Karpas-422 (cell line): ENCODE data around the gene IGSF10. TPM values are rescaled to one million over a fixed set of nuclear protein-coding genes. Genes with fewer than 3 reads are reported as not detected.
A peak's percentile ranks its signal among the peaks of the same experiment; 100 is the strongest.

ENCODE experiments used
- DNase-seq: peaks from one replicate; pipeline ENCODE4 v3.0.0-alpha.2; 2015
- H2AFZ ChIP-seq: fragments of 200-600 bp; sonication (generic); 2 replicates; pipeline ENCODE4 v1.6.1; 2014; ENCODE audit warnings: antibody characterized with exemption, low read length, mixed read lengths
- H3K27ac ChIP-seq: fragments of 200-600 bp; sonication (generic); 2 replicates; pipeline ENCODE4 v1.5.1; 2014; ENCODE audit warnings: mild to moderate bottlenecking, low read length, moderate library complexity
- H3K27me3 ChIP-seq: fragments of 200-600 bp; sonication (generic); 2 replicates; pipeline ENCODE4 v1.6.1; 2014; ENCODE audit warnings: low read length, mixed read lengths
- H3K36me3 ChIP-seq: fragments of 200-600 bp; sonication (generic); 2 replicates; pipeline ENCODE4 v1.6.1; 2014; ENCODE audit warnings: low read length, mixed read lengths; ENCODE audit not compliant: insufficient read depth
- H3K4me1 ChIP-seq: fragments of 200-600 bp; sonication (generic); 2 replicates; pipeline ENCODE4 v1.6.1; 2014; ENCODE audit warnings: mild to moderate bottlenecking, low read length, mixed read lengths
- H3K4me2 ChIP-seq: fragments of 200-600 bp; sonication (generic); 2 replicates; pipeline ENCODE4 v1.6.1; 2014; ENCODE audit warnings: low read length, low read depth, mild to moderate bottlenecking; ENCODE audit not compliant: poor library complexity, severe bottlenecking
- H3K4me3 ChIP-seq: fragments of 200-600 bp; sonication (generic); 2 replicates; pipeline ENCODE4 v1.5.1; 2014; ENCODE audit warnings: mild to moderate bottlenecking, antibody characterized with exemption, low read length, mixed read lengths
- H3K79me2 ChIP-seq: fragments of 200-600 bp; sonication (generic); 2 replicates; pipeline ENCODE4 v1.6.1; 2014; ENCODE audit warnings: mild to moderate bottlenecking, low read length, mixed read lengths
- H3K9ac ChIP-seq: fragments of 200-600 bp; sonication (generic); 2 replicates; pipeline ENCODE4 v1.6.0; 2014; ENCODE audit warnings: low read length
- H3K9me2 ChIP-seq: fragments of 200-600 bp; sonication (generic), shearing (Covaris generic); replicated peaks from 2 replicates; pipeline ENCODE4 v1.6.0; 2014; ENCODE audit warnings: mild to moderate bottlenecking, low read length, moderate library complexity; ENCODE audit not compliant: insufficient read depth
- H3K9me3 ChIP-seq: fragments of 300-700, 200-600 bp; sonication (generic); 2 replicates; pipeline ENCODE4 v1.6.1; 2014; ENCODE audit warnings: low read length, mixed read lengths
- H4K20me1 ChIP-seq: fragments of 200-600 bp; sonication (generic); 2 replicates; pipeline ENCODE4 v1.6.1; 2014; ENCODE audit warnings: mild to moderate bottlenecking, antibody characterized with exemption, low read length, low read depth; ENCODE audit not compliant: insufficient read depth
- total RNA-seq: library from RNA; depleted of rRNA; stranded (reverse); fragments of >200 nt; shearing (Covaris generic); gene quantifications from 2 replicates; pipeline ENCODE4 v1.2.3, GENCODE V29; 2014; ENCODE audit warnings: low replicate concordance

Gene IGSF10
- total RNA-seq, 1 experiment from 2014 or later = 0.07 TPM

DNA sequence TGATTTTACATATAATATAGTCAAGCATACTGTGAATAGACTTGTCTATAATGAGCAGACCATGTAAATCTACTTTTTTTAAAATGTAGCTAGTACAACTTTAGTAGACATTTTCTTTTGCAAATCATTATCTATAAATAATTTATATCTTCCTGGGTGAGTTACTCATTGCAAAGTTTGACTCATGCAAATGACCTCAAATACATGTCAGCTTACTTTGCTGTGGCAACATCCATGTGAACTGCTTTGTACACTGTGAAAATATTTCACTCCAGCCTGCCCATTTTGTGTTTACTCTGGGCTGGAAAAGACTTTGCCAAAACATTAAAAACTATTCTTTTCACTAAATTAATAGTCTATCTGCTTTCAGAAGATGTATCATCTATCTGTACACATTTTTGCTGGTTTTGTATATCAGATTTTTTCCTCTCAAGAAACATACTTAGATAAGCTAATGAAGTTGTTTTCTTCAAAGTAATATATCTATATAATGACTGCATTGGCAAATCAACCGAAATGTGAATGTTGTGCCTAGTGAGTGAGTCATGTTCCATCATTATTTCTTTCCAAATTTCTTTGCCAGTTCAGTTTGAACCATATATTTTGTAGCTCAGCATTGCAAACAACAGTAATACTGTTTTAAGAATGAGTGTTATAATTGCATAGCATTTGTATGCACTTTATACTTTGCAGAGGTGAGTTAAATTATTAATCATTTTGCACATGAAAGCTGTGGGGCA is 26.5 kb downstream of the IGSF10 start:
- peak overlapping the region; percentile 46 for H3K4me3 ChIP-seq
- H3K27ac ChIP-seq = peak overlapping the region; percentile 93
- no peaks in the 10 kb centered on the region for H3K9me2 ChIP-seq
- H3K36me3 ChIP-seq = no peaks in the 10 kb centered on the region
- H3K4me2 ChIP-seq = peak overlapping the region; percentile 80
- peak; percentile 91 for DNase-seq
- H2AFZ ChIP-seq = no peak overlapping the region
- H3K27me3 ChIP-seq = no peaks in the 10 kb centered on the region
- H3K9ac ChIP-seq = peak overlapping the region; percentile 52
- no peaks in the 10 kb centered on the region for H3K79me2 ChIP-seq
- H3K4me1 ChIP-seq = peaks cover 87% of the 10 kb centered on the region
- H3K9me3 ChIP-seq = no peaks in the 10 kb centered on the region
- no peaks in the 10 kb centered on the region for H4K20me1 ChIP-seq

- H3K79me2 ChIP-seq = no peaks in the 10 kb centered on the region
- peak overlapping the region; percentile 80 for H3K4me2 ChIP-seq
- H3K9me3 ChIP-seq = no peaks in the 10 kb centered on the region
- peak overlapping the region; percentile 8; the same call in 1 of the 2 replicates for H2AFZ ChIP-seq
- H3K9me2 ChIP-seq = no peaks in the 10 kb centered on the region
- H3K4me1 ChIP-seq = peaks cover 91% of the 10 kb centered on the region
- peak overlapping the region; percentile 37 for H3K9ac ChIP-seq
- H3K36me3 ChIP-seq = no peaks in the 10 kb centered on the region
- H3K4me3 ChIP-seq = peak overlapping the region; percentile 3
- H4K20me1 ChIP-seq = no peaks in the 10 kb centered on the region
- no peaks in the 10 kb centered on the region for H3K27me3 ChIP-seq
- peak overlapping the region; percentile 93 for H3K27ac ChIP-seq
- peak; percentile 66 for DNase-seq
Measured at GRCh38 chr3:151432616-151433372, 28.1 kb downstream of the IGSF10 start.

- H4K20me1 ChIP-seq = no peaks in the 10 kb centered on the region
- H3K9me3 ChIP-seq = no peaks in the 10 kb centered on the region
- no peaks in the 10 kb centered on the region for H3K79me2 ChIP-seq
- H3K4me1 ChIP-seq = peaks cover 98% of the 10 kb centered on the region
- DNase-seq = peak; percentile 90
- no peaks in the 10 kb centered on the region for H3K27me3 ChIP-seq
- no peaks in the 10 kb centered on the region for H3K36me3 ChIP-seq
- no peaks in the 10 kb centered on the region for H3K9me2 ChIP-seq
- peak overlapping the region; percentile 80 for H3K4me2 ChIP-seq
- H3K27ac ChIP-seq = peak overlapping the region; percentile 93
- no peak overlapping the region for H2AFZ ChIP-seq
- peak overlapping the region; percentile 37 for H3K9ac ChIP-seq
- peak overlapping the region; percentile 1; the same call in 1 of the 2 replicates for H3K4me3 ChIP-seq
Measured at GRCh38 chr3:151431940-151432339, 28.9 kb downstream of the IGSF10 start.

GRCh38 chr3:151430821-151431484 is 29.9 kb downstream of the IGSF10 start:
- H3K9me2 ChIP-seq = no peaks in the 10 kb centered on the region
- H3K4me2 ChIP-seq = peak overlapping the region; percentile 80
- H3K9me3 ChIP-seq = no peaks in the 10 kb centered on the region
- H3K27ac ChIP-seq = peak overlapping the region; percentile 93
- DNase-seq = no peak
- no peaks in the 10 kb centered on the region for H3K27me3 ChIP-seq
- H3K4me3 ChIP-seq = no peak overlapping the region
- H3K9ac ChIP-seq = peak overlapping the region; percentile 37
- H4K20me1 ChIP-seq = no peaks in the 10 kb centered on the region
- no peaks in the 10 kb centered on the region for H3K36me3 ChIP-seq
- H2AFZ ChIP-seq = peak overlapping the region; percentile 12; the same call in 1 of the 2 replicates
- peaks cover 100% of the 10 kb centered on the region for H3K4me1 ChIP-seq
- H3K79me2 ChIP-seq = no peaks in the 10 kb centered on the region

DNA sequence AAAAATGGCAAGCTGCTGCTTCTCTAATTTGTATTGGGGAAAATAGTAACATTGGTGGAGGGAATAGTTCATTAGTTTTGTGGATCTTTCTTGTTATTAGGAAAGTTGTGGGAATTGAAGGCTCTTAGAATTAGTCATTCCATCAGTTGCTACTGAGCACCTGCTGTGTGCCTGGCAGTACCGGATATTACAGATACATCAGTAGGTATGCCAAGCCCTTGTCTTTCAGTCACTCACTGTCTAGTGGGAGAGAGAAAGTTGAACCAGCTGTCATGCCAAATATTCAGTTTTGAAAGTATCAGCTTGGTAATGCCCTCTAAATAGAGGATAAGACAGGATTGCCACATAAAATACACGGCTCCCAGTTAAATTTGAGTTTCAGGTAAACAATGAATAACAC is 32.5 kb downstream of the IGSF10 start:
- H3K27me3 ChIP-seq = no peaks in the 10 kb centered on the region
- no peaks in the 10 kb centered on the region for H3K9me3 ChIP-seq
- DNase-seq = no peak

DNA sequence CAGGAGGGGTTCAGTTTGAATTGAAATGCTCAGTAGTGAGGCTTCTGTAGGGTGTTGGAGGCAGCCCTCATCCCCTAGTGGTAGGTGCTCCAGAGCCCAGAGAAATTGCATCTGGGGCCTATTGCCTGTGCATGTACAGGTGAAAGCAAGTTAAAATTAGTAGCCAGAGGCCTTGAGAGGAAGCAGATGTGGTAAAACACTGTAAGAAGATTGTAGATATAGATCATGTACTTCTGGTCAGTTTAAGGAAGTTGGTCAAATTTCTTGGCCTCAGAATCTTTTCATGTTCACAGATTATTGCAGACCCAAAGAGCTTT is 34.6 kb downstream of the IGSF10 start:
- no peaks in the 10 kb centered on the region for H3K79me2 ChIP-seq
- no peaks in the 10 kb centered on the region for H3K27me3 ChIP-seq
- no peaks in the 10 kb centered on the region for H4K20me1 ChIP-seq
- peak overlapping the region; percentile 58 for H3K4me2 ChIP-seq
- H3K4me1 ChIP-seq = peaks cover 92% of the 10 kb centered on the region
- no peak overlapping the region for H3K4me3 ChIP-seq
- H3K9me2 ChIP-seq = no peaks in the 10 kb centered on the region
- DNase-seq = peak; percentile 87
- H3K9me3 ChIP-seq = no peaks in the 10 kb centered on the region
- peak overlapping the region; percentile 93 for H3K27ac ChIP-seq
- H2AFZ ChIP-seq = peak overlapping the region; percentile 71
- H3K9ac ChIP-seq = peak overlapping the region; percentile 46
- H3K36me3 ChIP-seq = no peaks in the 10 kb centered on the region

More for the DNA sequence above, 32.5 kb downstream of the IGSF10 start:
- H3K4me3 ChIP-seq = no peak overlapping the region
- peaks cover 100% of the 10 kb centered on the region for H3K4me1 ChIP-seq
- no peak overlapping the region for H2AFZ ChIP-seq
- H3K9me2 ChIP-seq = no peaks in the 10 kb centered on the region
- peak overlapping the region; percentile 93 for H3K27ac ChIP-seq
- no peaks in the 10 kb centered on the region for H3K79me2 ChIP-seq
- no peak overlapping the region for H3K4me2 ChIP-seq
- H4K20me1 ChIP-seq = no peaks in the 10 kb centered on the region
- no peak overlapping the region for H3K9ac ChIP-seq
- no peaks in the 10 kb centered on the region for H3K36me3 ChIP-seq

- H3K36me3 ChIP-seq = no peaks in the 10 kb centered on the region
- H3K4me2 ChIP-seq = peak overlapping the region; percentile 58
- no peaks in the 10 kb centered on the region for H3K9me3 ChIP-seq
- peak overlapping the region; percentile 46 for H3K9ac ChIP-seq
- peak overlapping the region; percentile 93 for H3K27ac ChIP-seq
- peaks cover 87% of the 10 kb centered on the region for H3K4me1 ChIP-seq
- H4K20me1 ChIP-seq = no peaks in the 10 kb centered on the region
- no peaks in the 10 kb centered on the region for H3K9me2 ChIP-seq
- no peak for DNase-seq
- H3K79me2 ChIP-seq = no peaks in the 10 kb centered on the region
- H3K4me3 ChIP-seq = no peak overlapping the region
- no peaks in the 10 kb centered on the region for H3K27me3 ChIP-seq
- peak overlapping the region; percentile 71 for H2AFZ ChIP-seq
Measured at GRCh38 chr3:151425627-151426340, 35.1 kb downstream of the IGSF10 start.
